Measurements from ENCODE around the gene OR4N5. TPM values are rescaled to one million over a fixed set of nuclear protein-coding genes. Genes with fewer than 3 reads are reported as not detected.

The OR4N5 gene
- polyA plus RNA-seq, 1 donor from 2014 or later = not detected

- Histone ChIP-seq H3K4me2 (ENCODE audit: low read length) (no peak overlapping the region), H3K4me3 (ENCODE audit: low read length) (no peak overlapping the region), H4K20me1 (ENCODE audit: insufficient read depth) (no peaks in the 10 kb centered on the region), H3K36me3 (ENCODE audit: insufficient read depth, low read length) (no peaks in the 10 kb centered on the region), H3K9me3 (ENCODE audit: low read length) (no peaks in the 10 kb centered on the region), H3K27ac (ENCODE audit: low read length) (no peak overlapping the region), H3K79me2 (replicated peaks; ENCODE audit: insufficient read depth, low read length) (no peaks in the 10 kb centered on the region), H3F3A (ENCODE audit: insufficient read depth, low read length, poor library complexity, severe bottlenecking) (no peaks in the 10 kb centered on the region), H3K27me3 (ENCODE audit: insufficient read depth, low read depth, low read length) (no peaks in the 10 kb centered on the region), H3K9ac (ENCODE audit: low read length) (no peak overlapping the region), H3K9me2 (ENCODE audit: insufficient read depth, low read length) (no peaks in the 10 kb centered on the region), H2AFZ (ENCODE audit: low read depth, low read length) (no peak overlapping the region)
- TF ChIP-seq MXI1 (conservative IDR thresholded peaks at IDR 0.05; ENCODE audit: poor library complexity, severe bottlenecking) (no peak), TAF1 (IDR thresholded peaks at IDR 0.05; ENCODE audit: low read depth) (no peak), RAD21 (conservative IDR thresholded peaks at IDR 0.05) (no peak), CTCF (IDR thresholded peaks at IDR 0.05; ENCODE audit: poor library complexity, severe bottlenecking) (no peak), EP300 (conservative IDR thresholded peaks at IDR 0.05; ENCODE audit: poor library complexity, severe bottlenecking) (no peak), POLR2AphosphoS5 (IDR thresholded peaks at IDR 0.05) (no peak)
Measured at GRCh38 chr14:20179218-20179617, 40.6 kb downstream of the OR4N5 start.

DNA sequence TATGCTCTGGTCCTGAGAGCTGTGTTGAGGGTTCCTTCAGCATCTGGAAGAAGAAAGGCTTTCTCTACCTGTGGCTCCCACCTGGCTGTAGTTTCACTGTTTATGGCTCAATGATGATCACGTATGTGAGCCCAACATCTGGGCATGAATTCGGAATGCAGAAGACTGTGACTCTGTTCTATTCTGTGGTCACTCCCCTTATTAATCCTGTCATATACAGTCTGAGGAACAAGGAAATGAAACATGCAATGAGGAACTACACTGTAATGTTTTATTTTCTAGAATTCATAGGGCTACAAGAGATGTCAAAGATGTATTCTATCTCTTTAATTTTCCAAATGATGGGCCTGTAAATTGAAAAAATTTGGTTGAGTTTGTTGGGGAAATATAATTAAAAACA lies 41.3 kb downstream of the OR4N5 start:
- Histone ChIP-seq H3K4me3 (ENCODE audit: low read length) (no peak overlapping the region), H3K9me3 (ENCODE audit: low read length) (no peaks in the 10 kb centered on the region)

More for the DNA sequence above, 41.3 kb downstream of the OR4N5 start:
- H3K36me3 ChIP-seq (ENCODE audit: insufficient read depth, low read length) = no peaks in the 10 kb centered on the region
- no peak overlapping the region for H3K27ac ChIP-seq (ENCODE audit: low read length)
- H3K9me2 ChIP-seq (ENCODE audit: insufficient read depth, low read length) = no peaks in the 10 kb centered on the region
- TF ChIP-seq TAF1 (IDR thresholded peaks at IDR 0.05; ENCODE audit: low read depth) (no peak), REST (IDR thresholded peaks at IDR 0.05; ENCODE audit: borderline replicate concordance) (no peak), POLR2AphosphoS5 (IDR thresholded peaks at IDR 0.05) (no peak)
- H3F3A ChIP-seq (ENCODE audit: insufficient read depth, low read length, poor library complexity, severe bottlenecking) = no peaks in the 10 kb centered on the region
- no peaks in the 10 kb centered on the region for H3K79me2 ChIP-seq (replicated peaks; ENCODE audit: insufficient read depth, low read length)
- H2AFZ ChIP-seq (ENCODE audit: low read depth, low read length) = no peak overlapping the region
- H3K9ac ChIP-seq (ENCODE audit: low read length) = no peak overlapping the region
- H4K20me1 ChIP-seq (ENCODE audit: insufficient read depth) = no peaks in the 10 kb centered on the region
- no peaks in the 10 kb centered on the region for H3K27me3 ChIP-seq (ENCODE audit: insufficient read depth, low read depth, low read length)
- no peak overlapping the region for H3K4me2 ChIP-seq (ENCODE audit: low read length)
